ENCODE results near the gene DOP1B. TPM values are rescaled to one million over a fixed set of nuclear protein-coding genes. Genes with fewer than 3 reads are reported as not detected.
A peak's percentile ranks its signal among the peaks of the same experiment; 100 is the strongest.
"Not testable (repeated sequence)": the region's sequence is repeated elsewhere in the genome, so short reads cannot be mapped to it uniquely, and the experiment has no call there.

The DOP1B gene
- total RNA-seq, 2 donors from 2014 or later = 14.6 to 20.6 TPM

DNA sequence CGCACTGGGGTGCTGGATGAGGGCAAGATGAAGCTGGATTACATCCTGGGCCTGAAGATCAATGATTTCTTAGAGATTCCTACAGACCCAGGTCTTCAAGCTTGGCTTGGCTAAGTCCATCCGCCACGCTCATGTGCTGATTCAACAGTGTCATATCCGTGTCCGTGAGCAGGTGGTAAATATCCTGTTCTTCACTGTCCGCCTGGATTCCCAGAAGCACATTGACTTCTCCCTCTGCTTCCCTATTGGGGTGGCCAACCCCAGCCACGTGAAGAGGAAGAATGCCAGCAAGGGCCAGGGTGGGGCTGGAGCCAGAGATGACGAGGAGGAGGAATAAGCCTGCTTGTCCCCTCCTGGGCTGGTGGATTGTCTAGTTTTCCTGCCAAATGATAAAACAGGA, 23.9 kb upstream of the DOP1B start:
- Histone ChIP-seq H3K27ac (no peak overlapping the region), H3K4me1 (ENCODE audit: control insufficient read depth in 1 of 2, low read depth in 2 of 2) (peaks cover 4 to 27% of the 10 kb centered on the region in 2 donors), H3K36me3 (no peaks in the 10 kb centered on the region), H3K9me3 (no peaks in the 10 kb centered on the region), H3K4me3 (no peak overlapping the region), H3K27me3 (replicated peaks; ENCODE audit: insufficient read depth) (no peaks in the 10 kb centered on the region)
- DNase-seq (ENCODE audit: low spot score) = no peak
- no peak for ATAC-seq (ENCODE audit: insufficient number of reproducible peaks, low FRiP score, low read depth)
- no peak for TF ChIP-seq CTCF (IDR thresholded peaks at IDR 0.05)

GRCh38 chr21:36134803-36135390, 21.7 kb upstream of the DOP1B start, which contains the start of gene CBR3:
CBR3 (plus strand) TSS chr21:36135079; CDS start chr21:36135193, 114 bp downstream.
- Histone ChIP-seq H3K36me3 (peaks cover under 1% of the 10 kb centered on the region), H3K9me3 (no peaks in the 10 kb centered on the region), H3K4me3 (peak within 1 kb of the TSS; percentile 83), H3K27ac (peak within 1 kb of the TSS; percentile 83 to 90), H3K4me1 (ENCODE audit: control insufficient read depth in 1 of 2, low read depth in 2 of 2) (peaks cover 6 to 30% of the 10 kb centered on the region in 2 donors), H3K27me3 (replicated peaks; ENCODE audit: insufficient read depth) (no peaks in the 10 kb centered on the region)
- TF ChIP-seq CTCF (IDR thresholded peaks at IDR 0.05) = no peak
- DNase-seq (ENCODE audit: low spot score) (no peak), ATAC-seq (ENCODE audit: insufficient number of reproducible peaks, low FRiP score, low read depth) (peak; percentile 33)

DNA sequence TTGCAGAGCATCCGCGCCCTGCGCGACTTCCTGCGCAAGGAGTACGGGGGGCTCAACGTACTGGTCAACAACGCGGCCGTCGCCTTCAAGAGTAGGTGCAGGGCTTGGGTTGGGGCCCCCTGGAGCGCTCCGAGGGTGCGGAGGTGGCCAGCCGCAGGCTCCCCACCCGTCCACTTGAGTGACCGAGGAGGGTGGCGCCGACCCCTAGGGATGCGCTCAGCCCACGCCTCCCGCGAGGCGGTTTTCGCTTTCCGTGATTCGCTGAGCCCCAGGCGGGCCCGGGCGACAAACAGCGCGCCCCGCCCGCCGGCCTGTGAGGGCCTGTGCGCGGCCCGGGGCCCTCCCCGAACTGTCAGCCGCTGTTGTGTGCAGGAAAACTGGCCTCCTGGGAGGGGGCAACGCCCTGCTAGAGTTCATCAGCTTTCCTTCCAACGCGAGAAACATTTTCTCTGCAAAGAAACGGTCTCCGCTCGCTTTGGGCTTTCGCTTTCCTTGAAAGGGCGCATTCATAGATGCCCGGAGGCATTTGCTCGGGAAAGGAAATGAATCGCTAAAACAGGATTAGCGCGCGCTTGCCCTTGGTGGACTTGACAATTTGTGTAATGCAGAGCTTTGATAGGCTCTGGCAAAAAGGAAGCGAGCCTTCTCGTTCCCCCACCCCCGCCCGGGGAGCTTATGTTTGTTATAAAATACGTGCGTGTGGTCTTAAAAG, 21.1 kb upstream of the DOP1B start:
- H3K27ac ChIP-seq = peak overlapping the region; percentile 83 to 90
- H3K4me1 ChIP-seq (ENCODE audit: control insufficient read depth in 1 of 2, low read depth in 2 of 2) = peaks cover 6 to 30% of the 10 kb centered on the region in 2 donors
- TF ChIP-seq CTCF (IDR thresholded peaks at IDR 0.05) = no peak
- DNase-seq (ENCODE audit: low spot score) = no peak
- H3K4me3 ChIP-seq = peak overlapping the region; percentile 83
- H3K9me3 ChIP-seq = no peaks in the 10 kb centered on the region
- peaks cover 6% of the 10 kb centered on the region for H3K36me3 ChIP-seq
- no peaks in the 10 kb centered on the region for H3K27me3 ChIP-seq (replicated peaks; ENCODE audit: insufficient read depth)
- ATAC-seq (ENCODE audit: insufficient number of reproducible peaks, low FRiP score, low read depth) = peak; percentile 61

DNA sequence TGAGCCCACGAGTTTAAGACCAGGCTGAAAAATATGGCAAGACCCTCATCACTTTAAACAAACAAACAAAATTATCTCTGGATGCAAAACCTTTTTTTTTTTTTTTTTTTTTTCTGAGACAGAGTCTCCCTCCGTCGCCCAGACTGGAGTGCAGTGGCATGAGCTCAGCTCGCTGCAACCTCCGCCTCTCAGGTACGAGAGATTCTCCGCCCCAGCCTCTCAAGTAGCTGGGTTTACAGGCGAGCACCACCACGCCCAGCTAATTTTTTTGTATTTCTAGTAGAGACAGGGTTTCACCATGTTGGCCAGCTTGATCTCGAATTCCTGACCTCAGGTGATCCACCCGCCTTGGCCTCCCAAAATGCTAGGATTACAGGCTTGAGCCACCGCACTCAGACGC, 16.8 kb upstream of the DOP1B start:
- peaks cover 3 to 20% of the 10 kb centered on the region in 2 donors for H3K4me1 ChIP-seq (ENCODE audit: control insufficient read depth in 1 of 2, low read depth in 2 of 2)
- not testable (repeated sequence) for H3K36me3 ChIP-seq; H3K9me3 ChIP-seq; DNase-seq (ENCODE audit: low spot score); ATAC-seq (ENCODE audit: insufficient number of reproducible peaks, low FRiP score, low read depth); H3K27ac ChIP-seq; H3K4me3 ChIP-seq; H3K27me3 ChIP-seq (replicated peaks; ENCODE audit: insufficient read depth)

DNA sequence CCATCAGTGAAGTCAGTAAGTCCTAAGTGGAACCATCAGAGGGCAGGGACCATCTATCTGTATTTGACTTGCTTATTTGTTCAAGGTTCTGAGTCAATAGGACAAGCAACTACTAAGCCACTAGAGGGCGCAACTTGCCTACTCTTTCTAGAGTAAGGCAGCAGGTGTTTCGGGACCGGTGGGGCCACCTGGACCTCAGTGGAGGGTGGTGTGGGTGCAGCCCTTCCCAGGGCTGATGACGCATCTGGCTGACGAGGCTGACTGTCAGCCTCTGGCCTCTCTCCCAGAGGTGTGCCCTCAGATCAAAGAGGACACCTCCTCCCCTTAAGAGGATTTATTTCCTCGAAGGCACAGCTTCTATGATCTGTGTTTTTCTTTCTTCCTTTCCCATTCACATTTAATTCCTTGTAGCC, 15.1 kb upstream of the DOP1B start:
- peaks cover 6% of the 10 kb centered on the region for H3K36me3 ChIP-seq
- no peaks in the 10 kb centered on the region for H3K9me3 ChIP-seq
- ATAC-seq (ENCODE audit: insufficient number of reproducible peaks, low FRiP score, low read depth) = no peak
- TF ChIP-seq CTCF (IDR thresholded peaks at IDR 0.05) = peak; percentile 73
- H3K27me3 ChIP-seq (replicated peaks; ENCODE audit: insufficient read depth) = no peaks in the 10 kb centered on the region
- no peak overlapping the region for H3K4me3 ChIP-seq
- no peak for DNase-seq (ENCODE audit: low spot score)
- H3K4me1 ChIP-seq (ENCODE audit: control insufficient read depth in 1 of 2, low read depth in 2 of 2) = peaks cover 3 to 14% of the 10 kb centered on the region in 2 donors
- H3K27ac ChIP-seq = no peak overlapping the region

DNA sequence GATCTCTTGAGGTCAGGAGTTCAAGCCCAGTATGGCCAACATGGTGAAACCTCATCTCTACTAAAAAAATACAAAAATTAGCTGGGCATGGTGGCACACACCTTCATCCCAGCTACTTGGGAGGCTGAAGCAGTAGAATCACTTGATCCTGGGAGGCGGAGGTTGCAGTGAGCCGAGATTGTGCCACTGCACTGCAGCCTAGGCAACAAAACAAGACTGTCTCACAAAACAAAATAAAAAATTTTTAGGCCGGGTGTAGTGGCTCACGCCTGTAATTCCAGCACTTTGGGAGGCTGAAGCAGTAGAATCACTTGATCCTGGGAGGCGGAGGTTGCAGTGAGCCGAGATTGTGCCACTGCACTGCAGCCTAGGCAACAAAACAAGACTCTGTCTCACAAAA, 12.4 kb upstream of the DOP1B start:
- H3K27me3 ChIP-seq (replicated peaks; ENCODE audit: insufficient read depth); ATAC-seq (ENCODE audit: insufficient number of reproducible peaks, low FRiP score, low read depth); H3K4me1 ChIP-seq (ENCODE audit: control insufficient read depth in 1 of 2, low read depth in 2 of 2); H3K27ac ChIP-seq; H3K4me3 ChIP-seq; DNase-seq (ENCODE audit: low spot score); H3K9me3 ChIP-seq; H3K36me3 ChIP-seq: not testable (repeated sequence)
